ENCODE data around the gene PEX12.
"Not testable (repeated sequence)": the region's sequence is repeated elsewhere in the genome, so short reads cannot be mapped to it uniquely, and the experiment has no call there.

Gene PEX12

DNA sequence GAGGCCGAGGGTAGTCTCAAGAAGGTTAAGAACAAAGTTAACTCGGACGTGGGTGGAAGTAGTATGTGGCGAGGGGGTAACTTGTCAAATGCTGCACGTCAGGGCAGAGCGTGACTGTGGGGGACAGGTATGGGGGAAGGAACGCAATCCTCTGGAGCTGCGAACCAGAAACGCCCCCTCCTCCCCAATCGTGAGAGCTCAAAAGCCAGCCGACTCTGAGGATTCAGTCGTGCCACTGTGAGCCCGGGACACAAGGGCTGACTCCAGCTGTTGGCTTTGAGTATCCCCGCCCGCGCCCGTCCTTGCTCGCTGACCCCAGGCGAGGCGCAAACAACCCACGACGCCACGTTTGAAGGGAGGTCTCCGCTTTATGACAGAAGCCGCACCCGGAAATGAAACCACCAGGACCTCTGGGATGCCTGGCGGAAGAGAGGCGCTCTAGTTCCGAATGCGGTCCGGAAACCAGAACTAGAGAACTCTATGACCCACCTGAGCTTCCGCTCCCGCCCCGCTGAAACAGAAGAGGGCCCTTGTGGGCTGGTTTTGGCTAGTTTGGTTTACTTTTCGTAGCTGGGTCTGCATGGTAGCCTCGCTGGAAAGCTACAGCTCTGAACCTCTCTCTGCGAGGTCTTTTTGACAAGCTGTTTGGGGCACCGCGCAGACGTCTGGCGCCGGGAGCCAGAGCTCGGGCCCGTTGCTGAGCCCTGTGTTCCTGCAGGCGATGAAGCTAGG is at the start of gene PEX12:
TSS of gene PEX12 (minus strand) at position 375 of the 732 bp plus-strand sequence. CDS start 550 bp downstream, outside the sequence.
- peak; percentile 92 for DNase-seq
- in situ Hi-C loops (cut with MboI; ENCODE audit: low pct_unique_long_range_greater_than_20kb, low sequenced_read_pairs): no loop called here

DNA sequence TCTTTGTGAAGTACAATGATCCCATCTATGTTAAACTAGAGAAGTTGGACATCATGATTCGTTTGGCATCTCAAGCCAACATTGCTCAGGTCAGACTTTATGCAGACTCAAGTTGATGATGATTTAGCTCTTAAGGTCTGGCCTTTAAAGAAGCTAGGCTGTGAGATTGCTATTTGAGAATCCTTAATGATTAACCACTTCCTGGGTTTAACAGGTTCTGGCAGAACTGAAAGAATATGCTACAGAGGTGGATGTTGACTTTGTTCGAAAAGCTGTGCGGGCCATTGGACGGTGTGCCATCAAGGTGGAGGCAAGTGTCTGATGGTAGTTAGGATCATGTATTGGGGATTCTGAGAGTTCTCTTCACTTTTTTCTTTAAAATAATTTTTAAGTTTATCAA is 49.0 kb upstream of the PEX12 start:
- in situ Hi-C loops (cut with MboI; ENCODE audit: low pct_unique_long_range_greater_than_20kb, low sequenced_read_pairs): no loop called here

DNA sequence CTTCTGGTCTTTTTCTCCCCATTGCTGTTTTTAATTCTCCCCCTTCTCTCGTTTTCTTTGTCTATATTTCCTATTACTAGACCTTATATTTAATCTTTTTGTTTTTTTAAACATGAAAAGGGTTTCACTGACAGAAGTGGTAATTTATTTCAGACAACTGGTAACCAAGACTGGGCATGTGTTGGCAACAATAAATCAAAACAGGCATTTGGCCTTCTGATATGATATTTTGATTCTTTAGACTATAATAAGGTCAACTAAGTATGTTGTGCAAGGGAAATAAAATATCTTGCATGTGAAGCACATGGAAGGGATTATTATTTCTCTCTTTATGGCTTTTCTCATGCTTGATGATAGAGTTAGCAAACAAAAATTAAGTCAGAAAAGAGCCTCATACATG is 43.4 kb upstream of the PEX12 start:
- in situ Hi-C loops (cut with MboI; ENCODE audit: low pct_unique_long_range_greater_than_20kb, low sequenced_read_pairs): no loop called here
- no peak for DNase-seq

More for the DNA sequence above, 49.0 kb upstream of the PEX12 start:
- DNase-seq: no peak

DNA sequence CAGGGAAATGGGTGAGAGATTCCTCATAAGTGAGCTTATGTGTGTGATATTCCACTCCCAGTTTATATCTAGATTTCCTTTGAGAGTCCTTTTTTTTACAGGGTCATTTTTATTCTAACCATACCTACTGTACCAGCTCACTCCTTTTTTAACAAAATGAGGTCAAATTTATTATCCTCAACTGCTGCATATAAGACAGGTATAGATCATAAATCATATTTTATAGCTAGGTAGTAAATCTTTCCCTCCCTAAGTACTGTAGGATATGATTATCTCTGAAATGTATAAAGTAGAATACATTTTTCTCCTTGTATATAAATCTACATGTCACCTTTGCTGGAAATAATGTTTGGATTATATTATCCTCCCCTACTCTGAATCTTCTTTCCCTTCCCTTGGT is 40.3 kb upstream of the PEX12 start:
- DNase-seq: no peak
- in situ Hi-C loops (cut with MboI; ENCODE audit: low pct_unique_long_range_greater_than_20kb, low sequenced_read_pairs): no loop called here

DNA sequence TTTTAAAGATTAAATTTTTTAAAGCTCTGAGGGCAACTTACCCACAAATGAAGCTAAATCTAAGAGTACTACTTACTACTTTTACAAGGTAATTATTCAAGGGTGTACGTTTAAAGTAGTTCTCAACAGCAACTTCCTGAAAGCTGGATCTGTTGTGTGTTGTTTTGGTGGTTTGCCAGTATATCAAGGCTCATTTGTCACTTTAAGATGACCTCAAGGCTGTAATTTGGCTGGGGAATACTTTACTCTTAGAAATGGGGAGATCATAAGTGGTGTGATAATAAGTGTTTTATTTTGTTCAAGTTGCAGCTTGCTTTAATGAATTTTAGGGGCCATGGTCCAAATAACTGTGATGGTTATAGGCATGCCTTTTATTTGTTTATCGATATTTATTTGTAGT is 39.1 kb upstream of the PEX12 start:
- in situ Hi-C loops (cut with MboI; ENCODE audit: low pct_unique_long_range_greater_than_20kb, low sequenced_read_pairs): no loop called here
- DNase-seq: no peak

DNA sequence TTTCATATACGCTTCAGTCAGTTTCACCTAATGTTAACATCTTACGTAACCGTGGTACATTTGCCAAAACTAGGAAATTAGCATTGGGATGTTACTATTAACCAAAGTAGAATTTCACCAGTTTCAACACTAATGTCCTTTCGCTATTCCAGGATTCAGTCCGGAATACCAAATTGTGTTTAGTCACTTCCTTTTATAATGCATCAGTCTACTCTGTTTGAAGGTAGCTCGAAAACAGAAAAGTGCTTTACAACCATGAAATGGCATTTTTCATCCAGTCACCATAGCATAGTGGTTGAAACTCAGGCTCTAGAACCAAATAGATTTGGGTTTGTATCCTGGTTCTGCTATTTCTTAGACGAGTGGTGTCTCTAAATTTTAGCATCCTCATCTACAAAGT is 38.2 kb upstream of the PEX12 start:
- no peak for DNase-seq
- in situ Hi-C loops (cut with MboI; ENCODE audit: low pct_unique_long_range_greater_than_20kb, low sequenced_read_pairs): no loop called here

DNA sequence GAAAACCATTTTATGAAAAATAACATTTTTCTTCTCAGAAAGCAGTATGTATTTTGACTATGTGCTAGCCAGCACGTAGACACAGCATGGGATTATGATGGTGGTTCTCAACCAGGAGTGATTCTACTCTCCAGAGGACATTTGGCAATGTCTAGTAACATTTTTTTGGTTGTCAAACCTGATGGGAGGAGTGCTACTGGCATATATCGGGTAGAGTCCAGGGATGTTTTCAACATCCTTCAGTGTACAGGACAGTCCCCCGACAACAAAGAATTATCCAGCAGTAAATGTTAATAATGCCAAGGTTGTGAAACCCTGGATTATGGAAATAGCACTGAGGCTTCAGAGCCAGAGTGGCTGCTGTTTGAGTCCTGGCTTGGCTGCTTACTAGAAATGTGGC is 36.4 kb upstream of the PEX12 start:
- in situ Hi-C loops (cut with MboI; ENCODE audit: low pct_unique_long_range_greater_than_20kb, low sequenced_read_pairs): no loop called here

DNA sequence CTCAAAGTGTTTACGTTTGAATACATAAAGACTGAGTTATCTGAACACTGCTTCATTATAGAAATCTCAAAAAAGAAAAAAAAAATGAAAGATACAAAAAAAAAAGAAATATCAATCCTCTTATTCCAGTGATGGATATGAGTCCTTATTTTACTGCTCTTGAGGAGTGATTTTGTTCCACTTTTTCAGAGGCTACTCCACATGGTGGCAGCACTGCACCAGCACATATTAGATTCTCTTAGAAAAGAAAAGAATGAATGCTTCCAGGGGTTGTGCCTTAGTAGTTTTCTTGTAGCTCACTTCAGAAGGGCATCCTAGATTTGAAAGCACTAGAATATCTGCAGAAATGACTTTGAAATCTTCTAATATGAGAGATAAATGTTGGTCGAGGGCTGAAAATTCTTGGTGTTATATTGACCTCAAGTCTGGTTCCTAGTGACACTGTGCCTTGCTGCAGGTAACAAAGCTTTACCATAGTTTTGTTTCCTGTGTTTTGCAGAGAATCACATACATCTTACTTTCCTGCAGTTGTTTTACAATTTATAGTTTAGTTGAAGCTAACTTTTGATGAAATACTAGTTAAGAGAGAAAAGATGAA is 34.7 kb upstream of the PEX12 start:
- in situ Hi-C loops (cut with MboI; ENCODE audit: low pct_unique_long_range_greater_than_20kb, low sequenced_read_pairs): no loop called here
- DNase-seq: peak; percentile 74

More for the DNA sequence above, 36.4 kb upstream of the PEX12 start:
- no peak for DNase-seq

DNA sequence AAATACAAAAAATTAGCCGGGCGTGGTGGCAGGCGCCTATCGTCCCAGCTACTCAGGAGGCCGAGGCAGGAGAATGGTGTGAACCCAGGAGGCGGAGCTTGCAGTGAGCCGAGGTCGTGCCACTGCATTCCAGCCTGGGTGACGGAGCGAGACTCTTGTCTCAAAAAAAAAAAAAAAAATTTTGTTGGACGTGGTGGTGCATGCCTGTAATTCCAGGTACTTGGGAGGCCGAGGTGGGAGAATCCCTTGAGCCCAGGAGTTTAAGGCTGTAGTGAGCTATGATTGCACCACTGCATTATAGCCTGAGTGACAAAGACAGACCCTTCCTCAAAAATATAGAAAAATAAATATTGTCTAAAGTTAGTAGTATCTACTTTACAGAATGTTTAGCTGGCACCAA is 32.4 kb upstream of the PEX12 start:
- in situ Hi-C loops (cut with MboI; ENCODE audit: low pct_unique_long_range_greater_than_20kb, low sequenced_read_pairs); DNase-seq: not testable (repeated sequence)

DNA sequence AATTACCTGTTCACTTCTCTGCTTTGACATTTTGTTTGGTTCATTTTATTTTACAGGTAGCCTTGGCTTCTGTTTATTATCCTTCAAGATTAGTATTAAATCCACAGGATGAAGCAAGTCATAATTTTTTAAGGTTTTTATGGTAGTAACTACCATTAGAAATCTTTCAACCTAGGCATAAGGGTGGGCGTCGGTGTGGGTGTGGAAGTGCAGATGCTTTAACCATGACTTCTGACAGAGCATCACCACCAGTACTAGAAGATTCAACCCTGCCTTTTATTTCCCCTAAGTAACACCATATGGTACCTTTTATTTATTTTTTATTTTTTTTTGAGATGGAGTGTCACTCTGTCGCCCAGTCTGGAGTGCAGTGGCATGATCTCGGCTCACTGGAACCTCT is 31.5 kb upstream of the PEX12 start:
- in situ Hi-C loops (cut with MboI; ENCODE audit: low pct_unique_long_range_greater_than_20kb, low sequenced_read_pairs): no loop called here
- DNase-seq: no peak

DNA sequence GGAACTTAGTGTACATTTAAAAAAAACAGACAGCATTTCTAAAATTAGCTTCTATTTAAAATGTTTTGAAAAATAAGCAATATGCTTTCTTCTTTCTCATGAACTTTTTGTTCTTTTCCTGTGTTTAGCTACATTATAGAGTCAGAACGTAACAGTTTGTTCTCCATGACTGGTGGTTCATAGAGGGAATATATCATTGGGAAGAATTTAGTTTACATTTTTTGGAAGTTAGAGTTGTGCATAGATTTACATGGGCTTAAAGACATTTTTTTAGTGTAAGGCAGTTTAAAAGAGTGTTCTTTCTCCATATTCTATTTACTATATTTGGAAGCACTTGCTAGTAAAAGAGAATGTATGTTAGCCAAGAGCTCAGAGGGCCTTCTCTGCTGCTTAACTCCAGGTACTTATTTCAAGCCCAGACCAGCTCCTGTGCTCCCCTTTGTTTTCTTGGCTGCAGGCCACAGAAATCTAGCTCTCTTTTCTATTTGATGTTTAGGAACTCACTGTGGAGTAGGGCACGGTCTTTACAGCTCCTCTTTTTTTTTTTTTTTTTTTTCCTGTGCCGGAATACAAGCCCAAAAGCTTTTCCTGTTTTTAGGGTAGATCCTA is 29.0 kb upstream of the PEX12 start:
- in situ Hi-C loops (cut with MboI; ENCODE audit: low pct_unique_long_range_greater_than_20kb, low sequenced_read_pairs): no loop called here
- no peak for DNase-seq

DNA sequence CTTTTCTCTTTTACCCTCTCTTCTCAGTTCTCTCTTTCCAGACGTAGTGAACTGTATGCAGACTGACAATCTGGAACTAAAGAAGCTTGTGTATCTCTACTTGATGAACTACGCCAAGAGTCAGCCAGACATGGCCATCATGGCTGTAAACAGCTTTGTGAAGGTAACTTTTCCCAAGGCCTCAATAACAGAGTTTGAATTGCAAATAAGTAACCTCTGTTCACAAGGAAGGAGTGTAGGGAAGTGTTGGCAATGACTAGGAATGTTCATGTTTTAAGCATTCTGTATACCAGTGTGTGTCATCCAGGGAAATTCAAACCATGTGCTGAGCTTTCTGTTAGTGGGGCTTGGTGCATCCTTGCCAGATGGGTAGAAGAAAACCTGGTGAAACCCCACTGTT is 27.3 kb upstream of the PEX12 start:
- DNase-seq: no peak
- in situ Hi-C loops (cut with MboI; ENCODE audit: low pct_unique_long_range_greater_than_20kb, low sequenced_read_pairs): no loop called here

DNA sequence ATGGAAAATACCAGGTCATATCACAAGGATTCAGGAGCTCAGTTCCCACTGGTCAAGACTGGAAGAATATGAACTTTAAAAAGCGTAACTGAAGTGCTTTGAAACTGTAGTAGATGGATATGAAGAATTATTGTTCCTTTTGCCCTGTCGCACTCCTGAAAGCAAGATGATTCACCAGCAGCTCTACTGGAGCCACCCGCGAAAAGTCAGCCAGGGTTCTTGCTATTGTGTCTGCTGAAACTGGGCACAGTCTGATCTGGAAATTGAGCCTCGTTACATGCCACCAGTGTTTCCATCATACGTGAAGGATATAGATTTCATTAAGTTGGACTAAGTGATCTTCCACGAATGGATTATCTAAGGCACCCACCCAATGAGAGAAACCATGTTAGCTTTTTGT is 25.3 kb upstream of the PEX12 start:
- in situ Hi-C loops (cut with MboI; ENCODE audit: low pct_unique_long_range_greater_than_20kb, low sequenced_read_pairs): no loop called here
- DNase-seq: no peak

DNA sequence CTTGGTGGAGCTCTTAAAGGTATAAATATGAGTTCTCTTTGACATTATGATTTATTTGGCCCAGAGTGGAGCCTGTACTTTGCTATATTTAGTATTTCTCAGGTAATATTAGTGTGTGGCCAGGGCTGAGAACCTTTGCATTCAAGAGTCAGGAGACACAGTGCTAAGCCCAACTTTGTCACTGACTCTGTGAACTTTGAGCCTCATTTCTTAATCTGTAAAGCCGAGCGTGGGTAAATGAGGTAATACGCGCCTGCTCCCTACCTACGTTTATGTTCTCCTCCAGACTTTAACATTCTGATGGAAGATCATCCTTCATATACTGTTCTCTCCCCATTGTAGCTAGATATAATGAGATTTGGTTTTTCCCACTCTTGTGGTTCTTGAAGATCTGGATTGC is 19.2 kb upstream of the PEX12 start:
- DNase-seq: no peak
- in situ Hi-C loops (cut with MboI; ENCODE audit: low pct_unique_long_range_greater_than_20kb, low sequenced_read_pairs): no loop called here

DNA sequence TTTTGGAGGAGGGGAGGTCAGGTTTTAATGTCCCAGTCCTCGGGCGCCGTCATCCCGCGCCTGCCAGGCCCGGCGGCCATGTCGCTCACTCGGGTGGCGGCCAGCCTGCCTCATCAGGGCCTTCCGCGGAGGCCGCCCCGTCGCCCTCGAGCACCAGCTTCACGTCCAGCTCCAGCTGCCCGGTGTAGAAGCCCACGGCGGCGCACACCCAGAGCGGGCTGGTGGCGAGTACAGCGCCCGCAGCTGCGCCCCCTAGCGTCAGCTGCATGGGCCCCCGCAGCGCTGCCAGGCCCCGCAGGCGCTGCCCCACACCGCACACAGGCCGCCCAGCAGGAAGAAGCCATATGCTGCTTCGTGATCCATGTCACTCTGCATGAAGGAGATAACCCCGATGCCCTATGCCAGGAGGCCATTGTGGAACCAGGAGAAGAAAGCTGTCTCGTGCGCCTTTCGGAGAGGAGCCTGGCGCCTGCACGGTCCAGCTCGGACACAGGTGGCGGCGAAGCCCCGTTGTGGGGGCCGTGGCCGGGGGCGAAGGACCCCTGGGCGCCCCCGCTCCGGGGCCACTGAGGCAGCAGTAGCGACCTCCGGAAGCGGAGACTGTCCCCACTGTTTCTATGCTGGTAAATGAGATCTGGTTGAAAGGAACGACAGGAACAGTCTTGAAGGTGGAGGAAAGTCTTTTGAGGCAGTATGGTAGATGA is 18.3 kb upstream of the PEX12 start:
- no peak for DNase-seq
- in situ Hi-C loops (cut with MboI; ENCODE audit: low pct_unique_long_range_greater_than_20kb, low sequenced_read_pairs): no loop called here

DNA sequence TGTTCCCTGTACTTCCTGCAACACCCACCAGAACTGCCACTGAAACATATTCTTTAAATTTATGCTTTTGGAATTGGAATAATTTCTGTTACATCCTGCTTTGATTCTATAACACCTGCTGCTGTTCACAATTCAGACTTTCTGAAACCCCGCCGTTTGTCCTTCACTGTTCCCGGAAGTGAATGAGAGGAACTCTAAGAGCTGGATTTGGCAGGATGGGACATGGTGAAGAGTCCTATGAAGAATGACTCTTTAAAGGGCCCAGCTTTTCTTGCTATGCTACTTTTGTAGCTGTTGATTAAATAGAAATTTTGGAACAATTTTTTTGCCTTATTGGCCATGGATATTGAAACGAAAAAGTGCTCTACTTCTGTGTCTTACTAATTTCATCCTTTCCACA is 17.7 kb upstream of the PEX12 start:
- in situ Hi-C loops (cut with MboI; ENCODE audit: low pct_unique_long_range_greater_than_20kb, low sequenced_read_pairs): no loop called here
- DNase-seq: no peak

DNA sequence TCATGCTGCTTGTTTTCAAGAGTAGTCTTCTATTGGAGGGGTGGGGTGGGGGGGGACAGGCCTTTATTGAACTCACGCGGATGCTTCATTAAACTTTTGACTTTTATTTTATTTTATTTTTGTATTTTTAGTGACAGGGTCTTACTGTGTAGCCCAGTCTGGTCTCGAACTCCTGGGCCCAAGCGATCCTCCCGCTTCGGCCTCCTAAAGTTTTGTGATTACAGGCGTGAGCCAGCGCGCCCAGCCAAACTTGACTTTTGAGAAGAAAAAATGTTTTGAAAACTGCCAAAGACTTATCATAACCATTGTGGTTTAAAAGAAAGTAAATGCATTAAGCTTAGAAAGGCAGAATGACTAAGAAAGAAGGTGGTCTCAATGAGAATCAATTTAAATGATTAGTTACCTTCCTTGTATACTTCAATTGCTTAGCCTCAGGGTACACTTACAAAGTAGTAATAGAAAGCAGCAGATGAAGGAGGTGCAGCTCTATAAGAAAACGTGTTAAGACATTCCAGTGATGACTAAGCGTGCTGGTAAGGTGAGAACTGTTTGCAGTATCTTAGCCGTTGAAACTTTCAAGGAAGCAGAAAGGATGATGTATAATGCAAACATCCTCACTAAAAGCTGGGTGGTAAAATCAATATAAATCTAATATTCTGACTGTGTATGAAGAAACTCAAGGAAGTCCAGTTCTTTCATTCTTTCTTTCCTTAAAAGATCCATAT is 10.0 kb upstream of the PEX12 start:
- no peak for DNase-seq
- in situ Hi-C loops (cut with MboI; ENCODE audit: low pct_unique_long_range_greater_than_20kb, low sequenced_read_pairs): no loop called here

DNA sequence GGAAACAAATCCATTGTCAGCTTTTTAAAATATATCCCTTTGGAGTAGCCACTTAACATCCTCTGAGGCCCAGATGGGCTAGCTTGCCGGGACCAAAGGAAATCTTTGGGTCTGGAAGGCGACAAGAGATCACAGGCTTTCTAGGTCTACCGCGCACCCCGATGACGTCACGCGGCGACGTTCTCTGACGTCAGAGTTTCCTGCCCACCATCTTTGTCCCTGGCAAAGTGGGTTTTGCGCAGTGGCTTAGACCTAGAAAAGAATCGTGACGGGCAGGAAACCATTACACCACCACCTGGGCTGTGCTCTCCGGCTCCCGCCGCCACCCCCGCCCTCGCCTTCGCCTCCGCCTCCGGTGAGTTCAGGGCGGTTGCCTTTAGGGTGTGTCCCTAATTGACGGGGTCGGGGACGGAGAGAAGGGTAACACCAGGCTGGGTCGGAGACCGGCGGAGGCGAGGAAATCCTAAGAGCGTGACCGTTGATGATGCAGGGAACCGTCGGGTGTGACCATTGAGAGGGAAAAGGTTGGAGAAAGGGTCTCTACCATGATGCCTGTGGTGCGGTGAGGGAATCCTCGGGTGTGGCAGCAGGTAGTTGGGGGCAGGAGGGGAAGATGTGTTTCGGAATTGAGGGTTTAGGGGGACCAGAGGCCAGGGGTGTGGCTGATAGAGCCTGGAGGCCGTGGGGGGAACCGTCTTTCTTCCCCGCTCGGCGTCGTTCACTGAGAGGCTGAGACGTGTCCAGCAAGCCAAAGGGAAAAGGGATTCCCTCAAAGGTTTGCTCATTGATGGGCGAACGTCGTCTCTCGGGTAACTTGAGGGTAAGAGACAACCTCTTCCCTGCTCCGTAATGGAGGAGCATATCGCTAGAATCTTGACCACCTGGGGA is 8.9 kb upstream of the PEX12 start, which contains the start of gene AP2B1:
TSS of gene AP2B1 (plus strand) at position 249 of the 888 bp plus-strand sequence. CDS start 6,709 bp downstream, outside the sequence.
- DNase-seq: peak; percentile 98
- in situ Hi-C loops (cut with MboI; ENCODE audit: low pct_unique_long_range_greater_than_20kb, low sequenced_read_pairs): no loop called here
